Upper lobe of left lung (tissue), 4 donors: ENCODE results near the gene EIPR1.

Experiments
- EP300 ChIP-seq, 4 donors: sonication (generic); formaldehyde crosslinking; IDR thresholded peaks; one replicate each; pipeline ENCODE4 v1.5.1; 2017; ENCODE audit warnings: antibody characterized with exemption in 4 of 4, control low read depth in 2 of 4
- POLR2A ChIP-seq, 4 donors: fragments of 450-650 bp; IDR thresholded peaks; one replicate each; pipeline ENCODE4 v1.5.1; 2016 to 2017; ENCODE audit warnings: antibody characterized with exemption in 4 of 4, mild to moderate bottlenecking in 2 of 4
- POLR2AphosphoS5 ChIP-seq, 2 donors: sonication (generic); formaldehyde crosslinking; IDR thresholded peaks; one replicate each; pipeline ENCODE4 v1.5.1; 2017; ENCODE audit warnings: antibody characterized with exemption in 2 of 2
- TF ChIP-seq, protein P1 (sequence below), 6 experiments: fragments of 450-650 bp in 4 of 6; fragments of 200-600 bp in 2 of 6; sonication (generic) in 2 of 6; IDR thresholded peaks; one replicate each; pipeline ENCODE4 v1.5.1; 2016 to 2019; ENCODE audit warnings: antibody characterized with exemption in 6 of 6

GRCh38 chr2:3208591-3208990, 169.0 kb downstream of the EIPR1 start:
- TF ChIP-seq, protein P1, sequence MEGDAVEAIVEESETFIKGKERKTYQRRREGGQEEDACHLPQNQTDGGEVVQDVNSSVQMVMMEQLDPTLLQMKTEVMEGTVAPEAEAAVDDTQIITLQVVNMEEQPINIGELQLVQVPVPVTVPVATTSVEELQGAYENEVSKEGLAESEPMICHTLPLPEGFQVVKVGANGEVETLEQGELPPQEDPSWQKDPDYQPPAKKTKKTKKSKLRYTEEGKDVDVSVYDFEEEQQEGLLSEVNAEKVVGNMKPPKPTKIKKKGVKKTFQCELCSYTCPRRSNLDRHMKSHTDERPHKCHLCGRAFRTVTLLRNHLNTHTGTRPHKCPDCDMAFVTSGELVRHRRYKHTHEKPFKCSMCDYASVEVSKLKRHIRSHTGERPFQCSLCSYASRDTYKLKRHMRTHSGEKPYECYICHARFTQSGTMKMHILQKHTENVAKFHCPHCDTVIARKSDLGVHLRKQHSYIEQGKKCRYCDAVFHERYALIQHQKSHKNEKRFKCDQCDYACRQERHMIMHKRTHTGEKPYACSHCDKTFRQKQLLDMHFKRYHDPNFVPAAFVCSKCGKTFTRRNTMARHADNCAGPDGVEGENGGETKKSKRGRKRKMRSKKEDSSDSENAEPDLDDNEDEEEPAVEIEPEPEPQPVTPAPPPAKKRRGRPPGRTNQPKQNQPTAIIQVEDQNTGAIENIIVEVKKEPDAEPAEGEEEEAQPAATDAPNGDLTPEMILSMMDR (IDR thresholded peaks at IDR 0.05), result no peak
- no peak for TF ChIP-seq EP300 (IDR thresholded peaks at IDR 0.05)
- TF ChIP-seq POLR2A (IDR thresholded peaks at IDR 0.05), result no peak
- TF ChIP-seq POLR2AphosphoS5 (IDR thresholded peaks at IDR 0.05), result no peak
